ENCODE results near the gene STC2.

DNA sequence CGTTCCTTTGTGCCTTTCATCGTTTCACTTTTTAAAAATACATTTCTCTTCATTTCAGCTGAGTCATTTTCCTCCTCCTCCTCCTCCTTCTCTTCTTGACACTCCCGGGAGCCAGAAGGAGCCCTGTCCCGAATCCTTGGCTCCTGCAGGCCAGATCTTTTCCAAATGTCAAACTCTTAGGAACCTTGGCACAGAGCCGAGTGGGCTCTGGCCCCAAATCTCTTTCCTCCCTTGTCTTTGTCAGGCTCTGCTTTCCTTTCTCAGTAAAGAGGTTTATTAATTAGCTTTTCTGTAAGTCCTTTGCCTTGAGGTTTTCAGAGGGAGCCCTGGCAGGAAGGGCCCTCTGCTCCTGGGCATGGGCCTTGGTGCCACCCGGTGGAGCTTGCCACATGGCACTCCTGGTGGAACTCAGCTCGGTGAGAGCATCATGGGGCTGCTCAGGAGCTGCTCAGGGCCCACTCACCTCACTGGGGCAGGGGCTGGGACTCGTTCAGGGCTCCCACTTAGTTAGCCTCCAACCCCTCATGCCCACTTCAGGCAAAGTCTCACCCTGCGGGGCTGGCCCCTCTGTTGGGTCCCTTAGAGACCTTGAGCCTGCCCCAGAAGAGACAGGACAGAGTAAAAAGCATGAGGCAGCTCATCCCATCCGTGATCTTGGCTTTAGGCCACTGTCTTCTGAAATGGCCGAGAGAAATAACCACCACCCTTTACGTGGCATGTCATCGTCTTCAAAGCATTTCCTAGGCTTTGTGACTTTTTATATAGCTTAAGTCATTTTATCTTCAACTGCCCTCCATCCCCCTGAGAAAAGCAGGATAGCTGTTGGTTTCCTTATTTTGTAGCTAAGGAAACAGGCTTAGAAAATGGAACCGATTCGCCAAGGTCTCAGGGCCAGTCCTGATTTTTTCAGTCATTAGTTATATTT, 17.1 kb downstream of the STC2 start:
- TF ChIP-seq, protein P1, sequence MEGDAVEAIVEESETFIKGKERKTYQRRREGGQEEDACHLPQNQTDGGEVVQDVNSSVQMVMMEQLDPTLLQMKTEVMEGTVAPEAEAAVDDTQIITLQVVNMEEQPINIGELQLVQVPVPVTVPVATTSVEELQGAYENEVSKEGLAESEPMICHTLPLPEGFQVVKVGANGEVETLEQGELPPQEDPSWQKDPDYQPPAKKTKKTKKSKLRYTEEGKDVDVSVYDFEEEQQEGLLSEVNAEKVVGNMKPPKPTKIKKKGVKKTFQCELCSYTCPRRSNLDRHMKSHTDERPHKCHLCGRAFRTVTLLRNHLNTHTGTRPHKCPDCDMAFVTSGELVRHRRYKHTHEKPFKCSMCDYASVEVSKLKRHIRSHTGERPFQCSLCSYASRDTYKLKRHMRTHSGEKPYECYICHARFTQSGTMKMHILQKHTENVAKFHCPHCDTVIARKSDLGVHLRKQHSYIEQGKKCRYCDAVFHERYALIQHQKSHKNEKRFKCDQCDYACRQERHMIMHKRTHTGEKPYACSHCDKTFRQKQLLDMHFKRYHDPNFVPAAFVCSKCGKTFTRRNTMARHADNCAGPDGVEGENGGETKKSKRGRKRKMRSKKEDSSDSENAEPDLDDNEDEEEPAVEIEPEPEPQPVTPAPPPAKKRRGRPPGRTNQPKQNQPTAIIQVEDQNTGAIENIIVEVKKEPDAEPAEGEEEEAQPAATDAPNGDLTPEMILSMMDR (IDR thresholded peaks at IDR 0.05; ENCODE audit: poor library complexity) = no peak
- TF ChIP-seq EZH2 (IDR thresholded peaks at IDR 0.05; ENCODE audit: borderline replicate concordance) (no peak), EZH2phosphoT487 (IDR thresholded peaks at IDR 0.05; ENCODE audit: low read depth, severe bottlenecking, unreplicated experiment) (no peak)

Data from hepatocyte (in vitro differentiated cells).